ENCODE results near the gene TCF7. TPM values are rescaled to one million over a fixed set of nuclear protein-coding genes. Genes with fewer than 3 reads are reported as not detected.
A peak's percentile ranks its signal among the peaks of the same experiment; 100 is the strongest.

The TCF7 gene
- total RNA-seq, 4 donors from 2014 or later: 0.94 to 1.4 (median 1.1) TPM

DNA sequence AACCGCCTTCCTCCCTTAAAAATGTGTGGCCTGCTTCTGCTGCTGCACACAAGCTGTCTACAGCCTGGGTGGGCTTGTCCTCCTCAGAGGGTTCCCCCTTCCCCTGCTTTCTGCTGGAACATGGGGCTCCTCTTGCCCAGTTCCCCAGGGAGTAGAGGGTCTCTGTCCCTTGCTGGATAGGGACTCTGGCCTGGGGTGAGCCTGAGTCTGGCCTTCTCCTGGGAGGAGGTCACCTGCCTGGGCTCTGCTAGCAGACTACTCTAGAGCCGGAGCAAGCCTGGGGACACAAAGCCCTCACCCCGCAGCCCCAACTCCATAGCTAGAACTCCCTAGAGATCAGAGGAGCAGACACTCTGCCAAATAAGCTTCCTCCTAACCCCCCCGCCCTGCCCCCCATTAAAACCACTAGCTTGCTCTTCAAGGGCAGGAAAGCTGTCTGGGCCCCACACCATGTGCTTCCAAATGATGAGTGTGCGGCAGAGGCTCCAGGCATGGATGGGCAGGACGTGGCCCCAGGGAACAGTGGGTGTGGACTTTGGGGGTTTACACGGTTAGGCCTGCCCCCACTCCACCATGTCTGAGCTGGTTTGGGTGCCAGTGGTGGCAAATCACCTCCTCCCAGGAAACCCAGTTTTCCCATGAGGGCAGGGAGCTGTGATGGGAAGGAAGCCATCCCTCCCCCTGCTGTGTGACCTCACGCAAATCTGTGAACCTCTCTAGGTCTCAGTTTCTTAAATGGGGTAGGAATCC lies 10.0 kb downstream of the TCF7 start:
- Histone ChIP-seq H3K27me3 (no peaks in the 10 kb centered on the region), H3K36me3 (peaks cover 0 to 14% of the 10 kb centered on the region in 2 donors), H3K4me1 (peaks cover 0 to 39% (median 17%) of the 10 kb centered on the region in 3 donors), H3K4me3 (no peak overlapping the region), H3K9me3 (no peaks in the 10 kb centered on the region), H3K27ac (peak overlapping the region in 3 of 4 donors; percentile 55 to 69 (median 62))
- 100% methylated on average over 1 of the region's 8 CpGs; no CpG with 5 or more reads in 1 of the 2 donors for WGBS, 2 donors (ENCODE audit: low coverage in 1 of 2)
- TF ChIP-seq EP300 (IDR thresholded peaks at IDR 0.05) (no peak), POLR2A (IDR thresholded peaks at IDR 0.05) (no peak), POLR2AphosphoS5 (IDR thresholded peaks at IDR 0.05) (no peak)
- TF ChIP-seq, protein P1, sequence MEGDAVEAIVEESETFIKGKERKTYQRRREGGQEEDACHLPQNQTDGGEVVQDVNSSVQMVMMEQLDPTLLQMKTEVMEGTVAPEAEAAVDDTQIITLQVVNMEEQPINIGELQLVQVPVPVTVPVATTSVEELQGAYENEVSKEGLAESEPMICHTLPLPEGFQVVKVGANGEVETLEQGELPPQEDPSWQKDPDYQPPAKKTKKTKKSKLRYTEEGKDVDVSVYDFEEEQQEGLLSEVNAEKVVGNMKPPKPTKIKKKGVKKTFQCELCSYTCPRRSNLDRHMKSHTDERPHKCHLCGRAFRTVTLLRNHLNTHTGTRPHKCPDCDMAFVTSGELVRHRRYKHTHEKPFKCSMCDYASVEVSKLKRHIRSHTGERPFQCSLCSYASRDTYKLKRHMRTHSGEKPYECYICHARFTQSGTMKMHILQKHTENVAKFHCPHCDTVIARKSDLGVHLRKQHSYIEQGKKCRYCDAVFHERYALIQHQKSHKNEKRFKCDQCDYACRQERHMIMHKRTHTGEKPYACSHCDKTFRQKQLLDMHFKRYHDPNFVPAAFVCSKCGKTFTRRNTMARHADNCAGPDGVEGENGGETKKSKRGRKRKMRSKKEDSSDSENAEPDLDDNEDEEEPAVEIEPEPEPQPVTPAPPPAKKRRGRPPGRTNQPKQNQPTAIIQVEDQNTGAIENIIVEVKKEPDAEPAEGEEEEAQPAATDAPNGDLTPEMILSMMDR (IDR thresholded peaks at IDR 0.05): no peak
- no peak for ATAC-seq

DNA sequence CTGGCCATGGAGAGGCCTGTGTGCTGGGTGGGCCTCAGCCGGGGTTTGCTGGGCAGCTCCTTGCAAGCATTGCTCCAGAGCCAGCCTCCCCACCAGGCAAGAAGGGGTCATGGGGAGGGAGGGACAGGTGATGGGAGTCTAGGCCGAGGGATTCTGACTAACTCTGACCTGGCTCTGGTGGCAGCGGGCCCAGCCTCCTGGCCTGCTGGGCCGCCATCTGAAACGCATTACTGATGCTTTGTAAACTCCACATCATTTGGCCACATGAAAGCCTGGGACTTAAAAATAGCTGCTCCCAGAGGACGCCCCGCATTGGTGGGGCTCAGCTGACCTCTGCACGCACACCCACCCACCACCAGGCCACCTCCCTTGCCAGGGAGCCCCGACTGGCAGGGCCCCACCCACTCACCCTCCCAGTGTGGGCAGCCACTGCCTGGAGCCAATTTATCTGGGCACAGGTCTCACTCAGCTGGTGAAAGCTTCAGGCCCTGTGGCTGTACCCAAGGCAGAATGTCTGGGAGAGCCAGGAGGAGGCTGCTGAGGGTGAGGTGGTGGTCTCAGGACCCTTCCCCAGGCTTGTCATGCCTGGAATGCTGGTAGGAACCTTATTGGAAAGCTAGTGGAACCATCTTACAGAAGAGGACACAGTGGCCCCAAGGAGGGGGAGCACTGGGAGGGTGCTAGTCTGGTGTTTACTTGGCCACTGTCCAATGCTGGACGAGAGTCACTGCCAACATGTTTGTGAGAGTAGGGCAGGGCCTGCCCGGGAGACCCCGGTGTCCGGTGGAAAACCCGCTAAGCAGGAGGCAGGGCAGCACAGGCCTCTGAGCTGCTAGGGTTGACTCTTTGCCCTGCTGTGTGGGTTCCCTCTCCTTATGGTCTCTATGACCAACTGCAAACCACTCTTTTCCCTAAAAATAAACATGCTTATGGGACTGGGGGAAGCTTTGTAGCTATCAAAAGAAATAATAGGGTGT lies 10.8 kb downstream of the TCF7 start:
- TF ChIP-seq POLR2AphosphoS5 (IDR thresholded peaks at IDR 0.05): no peak
- Histone ChIP-seq H3K27ac (peak overlapping the region in 3 of 4 donors; percentile 55 to 69 (median 62)), H3K9me3 (no peaks in the 10 kb centered on the region), H3K4me1 (peaks cover 0 to 39% (median 17%) of the 10 kb centered on the region in 3 donors), H3K36me3 (peaks cover 0 to 22% of the 10 kb centered on the region in 2 donors), H3K4me3 (no peak overlapping the region), H3K27me3 (no peaks in the 10 kb centered on the region)
- WGBS, 2 donors (ENCODE audit: low coverage in 1 of 2): 53% methylated on average over 3 of the region's 14 CpGs; no CpG with 5 or more reads in 1 of the 2 donors
- peak; percentile 31 for ATAC-seq

DNA sequence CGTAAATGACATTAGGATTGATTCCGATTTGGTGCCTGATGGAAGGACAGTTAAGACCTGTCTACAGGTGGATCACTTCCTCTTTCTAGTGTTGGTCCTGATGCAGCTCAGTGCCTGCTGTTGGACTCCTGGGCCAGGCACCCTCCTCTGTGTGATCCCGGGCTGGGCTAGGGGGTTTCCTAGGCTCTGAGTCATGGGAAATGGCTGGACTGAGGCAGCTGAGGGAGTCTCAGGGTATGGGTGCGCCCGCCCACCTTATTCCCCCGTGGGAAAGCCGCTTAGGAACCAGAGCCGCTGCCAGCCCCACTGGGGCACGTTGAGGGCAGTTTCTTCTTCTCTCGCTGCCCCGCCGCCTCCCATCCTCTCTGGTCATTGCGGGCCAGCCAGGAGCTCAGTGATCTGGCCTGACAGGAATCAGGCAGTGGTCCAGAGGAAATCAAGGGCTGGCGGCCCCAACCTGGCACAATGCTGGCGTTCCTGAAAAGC lies 12.9 kb downstream of the TCF7 start:
- WGBS, 2 donors (ENCODE audit: low coverage in 1 of 2): 41 to 87% methylated on average over 3 to 9 of the region's 15 CpGs
- H3K27ac ChIP-seq: peak overlapping the region in 3 of 4 donors; percentile 38 to 48 (median 42)

DNA sequence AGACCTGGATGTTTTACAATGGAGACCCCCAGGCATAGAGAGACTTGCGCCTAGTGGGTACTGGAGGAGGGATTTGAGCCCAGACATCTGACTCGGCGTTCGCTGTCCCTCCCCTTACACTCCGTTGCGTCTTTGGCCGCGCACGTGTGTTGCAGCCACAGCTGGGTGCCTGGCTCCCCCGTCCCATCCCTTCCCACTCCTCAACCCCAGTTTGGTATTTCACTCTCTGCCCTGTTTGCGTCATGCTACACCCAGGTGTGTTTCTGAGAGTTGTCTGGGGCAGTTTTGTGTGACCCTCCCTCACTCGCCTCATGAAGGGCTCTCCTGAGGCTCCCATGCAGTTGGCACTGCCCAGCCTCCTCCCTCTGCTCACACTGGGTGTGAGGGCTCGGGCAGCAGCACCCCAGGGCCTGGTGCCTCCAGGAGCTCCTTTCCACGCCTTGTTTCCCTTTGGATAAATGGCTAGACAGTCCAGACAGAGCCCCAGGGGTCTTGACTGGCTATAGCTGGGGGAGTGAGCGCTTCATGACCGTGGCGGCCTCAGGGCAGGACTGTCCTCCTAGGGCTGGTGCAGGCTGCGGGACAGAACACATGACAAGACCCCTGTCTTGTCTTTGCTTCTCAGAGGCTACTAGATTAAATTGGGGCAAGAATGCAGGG lies 13.6 kb downstream of the TCF7 start:
- no peaks in the 10 kb centered on the region for H3K27me3 ChIP-seq
- H3K4me1 ChIP-seq: peaks cover 0 to 39% (median 17%) of the 10 kb centered on the region in 3 donors
- peak overlapping the region in 1 of 2 donors; percentile 30 for H3K4me3 ChIP-seq
- H3K36me3 ChIP-seq: peaks cover 0 to 44% of the 10 kb centered on the region in 2 donors
- no peak for ATAC-seq
- no peak for TF ChIP-seq POLR2AphosphoS5 (IDR thresholded peaks at IDR 0.05)
- TF ChIP-seq, protein P1 (IDR thresholded peaks at IDR 0.05): no peak
- TF ChIP-seq POLR2A (IDR thresholded peaks at IDR 0.05): no peak
- no peak for TF ChIP-seq EP300 (IDR thresholded peaks at IDR 0.05)
- H3K27ac ChIP-seq: peak overlapping the region in 3 of 4 donors; percentile 0 to 38 (median 26)
- H3K9me3 ChIP-seq: no peaks in the 10 kb centered on the region
- WGBS, 2 donors (ENCODE audit: low coverage in 1 of 2): 64 to 71% methylated on average over 4 to 10 of the region's 18 CpGs

More for the DNA sequence above, 12.9 kb downstream of the TCF7 start:
- Histone ChIP-seq H3K4me3 (peak overlapping the region in 1 of 2 donors; percentile 30), H3K36me3 (peaks cover 0 to 40% of the 10 kb centered on the region in 2 donors), H3K4me1 (peaks cover 0 to 39% (median 17%) of the 10 kb centered on the region in 3 donors), H3K27me3 (no peaks in the 10 kb centered on the region), H3K9me3 (no peaks in the 10 kb centered on the region)
- no peak for TF ChIP-seq POLR2AphosphoS5 (IDR thresholded peaks at IDR 0.05)
- TF ChIP-seq EP300 (IDR thresholded peaks at IDR 0.05): no peak
- no peak for TF ChIP-seq POLR2A (IDR thresholded peaks at IDR 0.05)
- TF ChIP-seq, protein P1 (IDR thresholded peaks at IDR 0.05): no peak
- ATAC-seq: peak; percentile 37
